ENCODE results near the gene TRMT2A. TPM values are rescaled to one million over a fixed set of nuclear protein-coding genes. Genes with fewer than 3 reads are reported as not detected.

The TRMT2A gene
- total and polyA plus RNA-seq, 10 of the 15 experiments (the other 5 are each of a cell fraction or from before 2014, with no cell fraction given) = 0.29 to 97.0 (median 57.9) TPM

- ChIA-PET CTCF (no interaction called here), POLR2A (no interaction called here), SMC1A (ENCODE audit: uncharacterized antibody, unreplicated experiment) (no interaction called here), RAD21 (ENCODE audit: unreplicated experiment) (no interaction called here)
- H3K9me3 ChIP-seq (replicated peaks; ENCODE audit: control insufficient read depth, insufficient read depth, low read length) = no peaks in the 10 kb centered on the region; the same call in 2 of the 3 replicates
- peaks cover 29 to 69% of the 10 kb centered on the region in 2 experiments; a peak in 3 of 4 replicates for H3K36me3 ChIP-seq (ENCODE audit: control insufficient read depth in 2 of 2, insufficient read depth in 2 of 2, low read length in 1 of 2)
- DNase-seq (ENCODE audit: low read depth, low spot score) (no peak), FAIRE-seq (no peak), ATAC-seq (no peak)
- no peaks in the 10 kb centered on the region for H4K20me1 ChIP-seq (ENCODE audit: control insufficient read depth, insufficient read depth)
- no peak overlapping the region for H2AFZ ChIP-seq (ENCODE audit: control insufficient read depth, low read depth, low read length)
- in situ Hi-C loops (cut with MboI) = no loop called here
- no peak overlapping the region for H3K4me2 ChIP-seq (ENCODE audit: control insufficient read depth, insufficient read depth)
- H3K79me2 ChIP-seq (ENCODE audit: control insufficient read depth, insufficient read depth, low read length) = no peaks in the 10 kb centered on the region
- WGBS (ENCODE audit: insufficient coverage, insufficient replicate concordance, low lambda C conversion rate, missing lambda C conversion rate) = 95% methylated on average over 12 of the region's 12 CpGs
- no peak overlapping the region for H3K9ac ChIP-seq (ENCODE audit: control insufficient read depth, insufficient read depth, low read length)
- BruUV-seq (replicated peaks) = no TSS peak
- H3K27me3 ChIP-seq (replicated peaks in 1 of 2; ENCODE audit: control insufficient read depth in 2 of 2, insufficient read depth in 2 of 2, low read length in 1 of 2) = no peaks in the 10 kb centered on the region
- TF ChIP-seq POLR2A (IDR thresholded peaks at IDR 0.05; ENCODE audit: low read depth, low read length) (peak; percentile 63; the same call in 1 of the 2 replicates), POLR2AphosphoS5 (IDR thresholded peaks at IDR 0.05; ENCODE audit: low read length) (0 out of 2 replicates have a peak, but pooled peaks have one; percentile 9), IRF5 (IDR thresholded peaks at IDR 0.05; ENCODE audit: borderline replicate concordance) (no peak)
- H3K4me1 ChIP-seq (ENCODE audit: control insufficient read depth, insufficient read depth, low read length) = peaks cover 9% of the 10 kb centered on the region
- intact Hi-C loops (cut with micrococcal nuclease; ENCODE audit: unreplicated experiment) = no loop called here
- H3K27ac ChIP-seq (ENCODE audit: control insufficient read depth, insufficient read depth) = no peak overlapping the region
- no peak overlapping the region for H3K4me3 ChIP-seq
Measured at GRCh38 chr22:20108757-20109230, 8.2 kb downstream of the TRMT2A start.

- ATAC-seq (no peak), FAIRE-seq (no peak), DNase-seq (ENCODE audit: low read depth, low spot score) (no peak)
- intact Hi-C loops (cut with micrococcal nuclease; ENCODE audit: unreplicated experiment) = no loop called here
- RAD21 ChIA-PET (ENCODE audit: unreplicated experiment) = no interaction called here
- Histone ChIP-seq H3K79me2 (ENCODE audit: control insufficient read depth, insufficient read depth, low read length) (no peaks in the 10 kb centered on the region), H3K27me3 (replicated peaks in 1 of 2; ENCODE audit: control insufficient read depth in 2 of 2, insufficient read depth in 2 of 2, low read length in 1 of 2) (no peaks in the 10 kb centered on the region), H2AFZ (ENCODE audit: control insufficient read depth, low read depth, low read length) (no peak overlapping the region), H3K4me2 (ENCODE audit: control insufficient read depth, insufficient read depth) (no peak overlapping the region), H3K4me3 (no peak overlapping the region), H3K36me3 (ENCODE audit: control insufficient read depth in 2 of 2, insufficient read depth in 2 of 2, low read length in 1 of 2) (peaks cover 29 to 64% of the 10 kb centered on the region in 2 experiments; a peak in 3 of 4 replicates), H3K9me3 (replicated peaks; ENCODE audit: control insufficient read depth, insufficient read depth, low read length) (no peaks in the 10 kb centered on the region; the same call in 2 of the 3 replicates), H3K4me1 (ENCODE audit: control insufficient read depth, insufficient read depth, low read length) (peaks cover 9% of the 10 kb centered on the region), H4K20me1 (ENCODE audit: control insufficient read depth, insufficient read depth) (no peaks in the 10 kb centered on the region), H3K9ac (ENCODE audit: control insufficient read depth, insufficient read depth, low read length) (no peak overlapping the region), H3K27ac (ENCODE audit: control insufficient read depth, insufficient read depth) (no peak overlapping the region)
- BruUV-seq (replicated peaks) = no TSS peak
- in situ Hi-C loops (cut with MboI) = no loop called here
- SMC1A ChIA-PET (ENCODE audit: uncharacterized antibody, unreplicated experiment) = no interaction called here
- CTCF ChIA-PET = no interaction called here
- POLR2A ChIA-PET = no interaction called here
- 90% methylated on average over 13 of the region's 13 CpGs for WGBS (ENCODE audit: insufficient coverage, insufficient replicate concordance, low lambda C conversion rate, missing lambda C conversion rate)
- no peak for TF ChIP-seq ZNF622 (IDR thresholded peaks at IDR 0.05)
- TF ChIP-seq ATF3 (IDR thresholded peaks at IDR 0.05; ENCODE audit: borderline replicate concordance, extremely low read depth, low read depth, low read length) = no peak
- TF ChIP-seq CHD1 (IDR thresholded peaks at IDR 0.05; ENCODE audit: low read depth, low read length) = no peak
- TF ChIP-seq CREM (IDR thresholded peaks at IDR 0.05; ENCODE audit: low read depth) = no peak
- no peak for TF ChIP-seq MAX (IDR thresholded peaks at IDR 0.05; ENCODE audit: low read depth, low read length)
- no peak for TF ChIP-seq CEBPB (IDR thresholded peaks at IDR 0.05; ENCODE audit: borderline replicate concordance in 1 of 2, low read depth in 2 of 2, low read length in 2 of 2)
- no peak for TF ChIP-seq KLF5 (IDR thresholded peaks at IDR 0.05; ENCODE audit: partially characterized antibody)
- TF ChIP-seq EP300 (IDR thresholded peaks at IDR 0.05; ENCODE audit: borderline replicate concordance in 1 of 2, control insufficient read depth in 1 of 2, low read depth in 2 of 2, low read length in 2 of 2) = no peak
- no peak for TF ChIP-seq CTCF (IDR thresholded peaks at IDR 0.05 in 2 of 3, conservative IDR thresholded peaks at IDR 0.05 in 1 of 3; ENCODE audit: control insufficient read depth in 2 of 3, extremely low read depth in 1 of 3, insufficient read depth in 1 of 3, low read depth in 3 of 3, low read length in 3 of 3)
Measured at GRCh38 chr22:20107951-20108756, 8.9 kb downstream of the TRMT2A start.

All from GM12878 (cell line).